H1 (cell line): ENCODE data around the gene INTS15. TPM values are rescaled to one million over a fixed set of nuclear protein-coding genes. Genes with fewer than 3 reads are reported as not detected.
A peak's percentile ranks its signal among the peaks of the same experiment; 100 is the strongest.

ENCODE experiments used
- CTCF ChIA-PET: fragments of 300-600 bp; sonication (Branson Sonifier 250); formaldehyde crosslinking; loops from one replicate; lab custom pipeline; 2021; ENCODE audit not compliant: partially characterized antibody; lab: Charles Lee
- POLR2A ChIA-PET: fragments of 300-600 bp; sonication (Branson Sonifier 250); formaldehyde crosslinking; loops from one replicate; lab custom pipeline; 2021; ENCODE audit warnings: inconsistent platforms; ENCODE audit not compliant: partially characterized antibody; lab: Charles Lee
- DNase-seq, 2 experiments: peaks; one replicate each; pipeline versions ENCODE4 v3.0.0 to v3.0.0-alpha.2; 2010 to 2022; ENCODE audit warnings: low spot score in 2 of 2, low read depth in 1 of 2, mixed read lengths in 1 of 2
- FAIRE-seq: peaks from 2 replicates; lab custom pipeline; 2011; peaks lifted over from hg19 to GRCh38; lab: Jason Lieb, UNC
- H2AFZ ChIP-seq: 2 replicates; pipeline ENCODE4 v1.8.1; 2012; ENCODE audit warnings: low read length, inconsistent platforms
- H2AK5ac ChIP-seq: 2 replicates; pipeline ENCODE4 v1.6.1; 2013; ENCODE audit warnings: low read depth, low read length
- H2BK120ac ChIP-seq: replicated peaks from 2 replicates; pipeline ENCODE3; 2013; ENCODE audit warnings: low read depth, low read length, inconsistent platforms
- H2BK12ac ChIP-seq: 2 replicates; pipeline ENCODE4 v1.6.1; 2013; ENCODE audit warnings: low read depth, low read length
- H2BK15ac ChIP-seq: 2 replicates; pipeline ENCODE4 v1.6.1; 2013; ENCODE audit warnings: low read length
- H2BK20ac ChIP-seq: 2 replicates; pipeline ENCODE4 v1.6.1; 2013; ENCODE audit warnings: low read length
- H2BK5ac ChIP-seq: 2 replicates; pipeline ENCODE4 v1.6.1; 2013; ENCODE audit warnings: low read depth, low read length
- H3K14ac ChIP-seq: 2 replicates; pipeline ENCODE4 v1.6.1; 2013; ENCODE audit warnings: inconsistent platforms; ENCODE audit not compliant: insufficient read length
- H3K18ac ChIP-seq: 2 replicates; pipeline ENCODE4 v1.6.1; 2013; ENCODE audit warnings: low read length; ENCODE audit errors: extremely low read depth
- H3K23ac ChIP-seq: 2 replicates; pipeline ENCODE4 v1.6.1; 2013; ENCODE audit warnings: inconsistent platforms; ENCODE audit not compliant: insufficient read length
- H3K23me2 ChIP-seq: 2 replicates; pipeline ENCODE4 v1.6.1; 2013; ENCODE audit warnings: low read depth, low read length
- H3K27ac ChIP-seq: 2 replicates; pipeline ENCODE4 v1.6.1; 2011; ENCODE audit warnings: low read depth, low read length, inconsistent platforms
- H3K27me3 ChIP-seq, 4 experiments: replicated peaks in 1 of 4; 1 replicate in 1 of 4; 2 replicates in 3 of 4; pipeline versions ENCODE4 v1.6.1 to v1.8.1; 2011 to 2013; ENCODE audit warnings: low read length in 3 of 4, mild to moderate bottlenecking in 3 of 4, inconsistent platforms in 2 of 4, mixed read lengths in 2 of 4, moderate library complexity in 1 of 4; ENCODE audit not compliant: control insufficient read depth in 3 of 4, insufficient read depth in 3 of 4; ENCODE audit errors: extremely low read depth in 1 of 4
- H3K36me3 ChIP-seq, 4 experiments: 2 replicates each; pipeline versions ENCODE4 v1.6.1 to v1.8.1; 2011 to 2013; ENCODE audit warnings: mild to moderate bottlenecking in 4 of 4, low read length in 3 of 4, moderate library complexity in 2 of 4, control low read depth in 1 of 4, inconsistent platforms in 1 of 4; ENCODE audit not compliant: insufficient read depth in 4 of 4, control insufficient read depth in 2 of 4
- H3K4ac ChIP-seq: replicated peaks from 2 replicates; pipeline ENCODE3; 2013; ENCODE audit warnings: low read length, low read depth, mixed read lengths, inconsistent platforms; ENCODE audit not compliant: insufficient read length
- H3K4me1 ChIP-seq, 4 experiments: replicated peaks in 1 of 4; 1 replicate in 1 of 4; 2 replicates in 3 of 4; pipeline versions ENCODE4 v1.6.1 to v1.8.1; 2011 to 2013; ENCODE audit warnings: low read length in 3 of 4, inconsistent platforms in 2 of 4, mixed read lengths in 1 of 4; ENCODE audit not compliant: insufficient read depth in 4 of 4, control insufficient read depth in 3 of 4
- H3K4me2 ChIP-seq, 2 experiments: 2 replicates each; pipeline versions ENCODE4 v1.6.1 to v1.8.1; 2011 to 2013; ENCODE audit warnings: low read depth in 2 of 2, low read length in 2 of 2, control low read depth in 1 of 2, inconsistent platforms in 1 of 2, mild to moderate bottlenecking in 1 of 2; ENCODE audit not compliant: insufficient read depth in 1 of 2
- H3K4me3 ChIP-seq, 4 experiments: fragments of 200-600, 300-600 bp in 1 of 4; sonication (generic), shearing (Covaris generic), sonication (Bioruptor Twin) in 1 of 4; 2 replicates each; pipeline versions ENCODE4 v1.5.1 to v1.8.1; 2011 to 2016; ENCODE audit warnings: low read length in 4 of 4, low read depth in 3 of 4, control low read depth in 2 of 4, inconsistent platforms in 2 of 4, mild to moderate bottlenecking in 2 of 4, mixed read lengths in 1 of 4, moderate library complexity in 1 of 4; ENCODE audit not compliant: insufficient read depth in 2 of 4; ENCODE audit errors: extremely low read depth in 1 of 4
- H3K56ac ChIP-seq: replicated peaks from 2 replicates; pipeline ENCODE3; 2013; ENCODE audit warnings: low read depth, mild to moderate bottlenecking, mixed read lengths, low read length, inconsistent platforms; ENCODE audit not compliant: insufficient read length
- H3K79me1 ChIP-seq: 2 replicates; pipeline ENCODE4 v1.6.1; 2013; ENCODE audit warnings: low read depth, low read length, control low read depth
- H3K79me2 ChIP-seq, 2 experiments: 2 replicates each; pipeline versions ENCODE4 v1.6.1 to v1.8.1; 2012 to 2013; ENCODE audit warnings: low read length in 2 of 2, mild to moderate bottlenecking in 2 of 2, inconsistent platforms in 1 of 2; ENCODE audit not compliant: insufficient read depth in 2 of 2, control insufficient read depth in 1 of 2
- H3K9ac ChIP-seq, 4 experiments: replicated peaks in 1 of 4; 1 replicate in 1 of 4; 2 replicates in 3 of 4; pipeline versions ENCODE4 v1.6.1 to v1.8.1; 2011 to 2013; ENCODE audit warnings: low read depth in 3 of 4, low read length in 3 of 4, control low read depth in 2 of 4, mild to moderate bottlenecking in 2 of 4, moderate library complexity in 2 of 4, inconsistent platforms in 1 of 4; ENCODE audit errors: extremely low read depth in 1 of 4
- H3K9me3 ChIP-seq, 2 experiments: 2 replicates each; pipeline versions ENCODE4 v1.6.1 to v1.8.1; 2012 to 2013; ENCODE audit warnings: mild to moderate bottlenecking in 2 of 2, moderate library complexity in 2 of 2, control low read depth in 1 of 2, inconsistent platforms in 1 of 2, low read depth in 1 of 2, low read length in 1 of 2, mixed read lengths in 1 of 2; ENCODE audit not compliant: insufficient read depth in 2 of 2
- H4K20me1 ChIP-seq, 2 experiments: replicated peaks in 1 of 2; 2 replicates each; pipeline versions ENCODE3 to v1.8.1; 2011 to 2013; ENCODE audit warnings: inconsistent platforms in 2 of 2, low read length in 2 of 2, mild to moderate bottlenecking in 1 of 2; ENCODE audit not compliant: insufficient read depth in 2 of 2, control insufficient read depth in 1 of 2
- H4K5ac ChIP-seq: 2 replicates; pipeline ENCODE4 v1.6.1; 2013; ENCODE audit warnings: low read length, low read depth, mixed read lengths, inconsistent platforms; ENCODE audit not compliant: insufficient read length
- H4K8ac ChIP-seq: 2 replicates; pipeline ENCODE4 v1.8.0; 2013; ENCODE audit warnings: mild to moderate bottlenecking, moderate library complexity, low read length, inconsistent platforms; ENCODE audit not compliant: insufficient read depth; ENCODE audit errors: extremely low read depth
- H4K91ac ChIP-seq: replicated peaks from 2 replicates; pipeline ENCODE3; 2013; ENCODE audit warnings: low read length, mixed read lengths, inconsistent platforms; ENCODE audit not compliant: insufficient read length
- CTCF ChIP-seq, 3 experiments: IDR thresholded peaks; 1 replicate in 2 of 3; 2 replicates in 1 of 3; pipeline versions ENCODE4 v1.5.1 to v1.6.1; 2011; ENCODE audit warnings: low read length in 3 of 3, mild to moderate bottlenecking in 3 of 3, inconsistent platforms in 2 of 3, low read depth in 1 of 3, moderate library complexity in 1 of 3; ENCODE audit not compliant: insufficient read depth in 1 of 3; ENCODE audit errors: control extremely low read depth in 1 of 3
- RAD21 ChIP-seq, 2 experiments: IDR thresholded peaks in 1 of 2; conservative IDR thresholded peaks in 1 of 2; 2 replicates each; pipeline ENCODE4 v1.6.1; 2011; ENCODE audit warnings: low read depth in 2 of 2, low read length in 2 of 2, improper control_type of control experiment in 1 of 2, inconsistent platforms in 1 of 2, mild to moderate bottlenecking in 1 of 2, moderate library complexity in 1 of 2
- RNF2 ChIP-seq: fragments of 200-900, 300-1000 bp; sonication (generic); IDR thresholded peaks from 2 replicates; pipeline ENCODE4 v1.7.1; 2016; ENCODE audit warnings: borderline replicate concordance, low read depth, mild to moderate bottlenecking, antibody characterized with exemption, low read length; ENCODE audit not compliant: poor library complexity, severe bottlenecking; ENCODE audit errors: missing control alignments
- WGBS, 2 experiments: shearing (Covaris generic) in 1 of 2; methylation state at CpG; one replicate each; pipeline versions ENCODE4 v1.1.6 to v1.1.7; 2013 to 2015; ENCODE audit warnings: low lambda C conversion rate in 2 of 2, mixed read lengths in 2 of 2, inconsistent platforms in 1 of 2, low coverage in 1 of 2, missing lambda C conversion rate in 1 of 2; ENCODE audit not compliant: insufficient replicate concordance in 2 of 2, insufficient coverage in 1 of 2, insufficient read length in 1 of 2; ENCODE audit errors: extremely low coverage in 1 of 2, missing lambda C conversion rate in 1 of 2; 5-methylcytosine and 5-hydroxymethylcytosine counted together
- polyA plus RNA-seq, 7 experiments: library from polyadenylated mRNA; depleted of rRNA in 3 of 7; stranded (reverse) in 5 of 7; unstranded in 2 of 7; fragments of >200 nt in 5 of 7; fragments of 200-250 nt in 2 of 7; gene quantifications; 1 replicate in 5 of 7; 2 replicates in 1 of 7; 4 replicates in 1 of 7; pipeline versions ENCODE4 v1.2.1 to v1.2.3, GENCODE V29; 2011 to 2013; ENCODE audit warnings: missing spikeins in 2 of 7, mixed read lengths in 2 of 7
- total RNA-seq: library from RNA; stranded (reverse); fragmentation: NEBNext Ultra II Directional; extraction: Animal tissue kit (Norgen Biotek cat#: 25700); gene quantifications from 2 replicates; pipeline ENCODE4 v1.2.1, GENCODE V29; 2021

Gene INTS15
- total and polyA plus RNA-seq, 2 of the 8 experiments (the other 6 are each of a cell fraction or from before 2014, with no cell fraction given), result 23.0 to 25.7 TPM

GRCh38 chr7:6558837-6559236 is 31.0 kb upstream of the INTS15 start:
- FAIRE-seq, result no peak

More at GRCh38 chr7:6558837-6559236, 31.0 kb upstream of the INTS15 start:
- no peaks in the 10 kb centered on the region; the same call in 1 of the 2 replicates for H3K23me2 ChIP-seq
- H3K36me3 ChIP-seq, result no peaks in the 10 kb centered on the region
- no peak overlapping the region for H3K27ac ChIP-seq
- no peak overlapping the region for H3K4me2 ChIP-seq
- CTCF ChIA-PET, result interaction anchor here (0.9 to 5.1 kb wide), 14 partner anchors 9 to 52 kb away, joined by 3 to 54 read pairs (median 4); partner anchors contain the start of gene INTS15
- no peak overlapping the region for H3K56ac ChIP-seq
- no peak overlapping the region for H2AK5ac ChIP-seq
- H2AFZ ChIP-seq, result no peak overlapping the region
- no peaks in the 10 kb centered on the region for H3K9me3 ChIP-seq
- H3K79me1 ChIP-seq, result no peaks in the 10 kb centered on the region
- H4K5ac ChIP-seq, result no peak overlapping the region
- H2BK5ac ChIP-seq, result no peak overlapping the region
- H4K91ac ChIP-seq, result no peak overlapping the region
- no peak overlapping the region for H3K4ac ChIP-seq
- H4K8ac ChIP-seq, result no peak overlapping the region
- no peak overlapping the region for H2BK120ac ChIP-seq
- peak; percentile 24 to 58 (median 56) for TF ChIP-seq CTCF (IDR thresholded peaks at IDR 0.05; ENCODE audit: control extremely low read depth in 1 of 3, insufficient read depth in 1 of 3, low read depth in 1 of 3, low read length in 3 of 3)
- peak; percentile 39 to 63; a peak in 3 of 4 replicates for TF ChIP-seq RAD21 (IDR thresholded peaks at IDR 0.05 in 1 of 2, conservative IDR thresholded peaks at IDR 0.05 in 1 of 2; ENCODE audit: low read depth in 2 of 2, low read length in 2 of 2)
- no peak for TF ChIP-seq RNF2
- no peak overlapping the region for H2BK20ac ChIP-seq
- H4K20me1 ChIP-seq, result no peaks in the 10 kb centered on the region
- no peak overlapping the region for H3K18ac ChIP-seq
- no peak overlapping the region for H2BK12ac ChIP-seq
- H3K79me2 ChIP-seq, result no peaks in the 10 kb centered on the region
- no peak for DNase-seq
- H3K4me1 ChIP-seq, result peaks cover 0 to 3% (median 1%) of the 10 kb centered on the region in 4 experiments; a peak in 3 of 7 replicates
- POLR2A ChIA-PET, result interaction anchor here (0.7 to 1.0 kb wide), 3 partner anchors 13 to 49 kb away, joined by 3 read pairs; no protein-coding TSS in a partner anchor
- no peak overlapping the region for H3K4me3 ChIP-seq
- H3K9ac ChIP-seq, result no peak overlapping the region
- H3K23ac ChIP-seq, result no peak overlapping the region
- no peak overlapping the region for H2BK15ac ChIP-seq
- no peak overlapping the region for H3K14ac ChIP-seq
- no peaks in the 10 kb centered on the region for H3K27me3 ChIP-seq
- 71% methylated on average over 5 of the region's 6 CpGs; no CpG with 5 or more reads in 1 of the 2 experiments for WGBS, 2 experiments
